ENCODE results near the gene MAPK7.

MAPK7 gene

DNA sequence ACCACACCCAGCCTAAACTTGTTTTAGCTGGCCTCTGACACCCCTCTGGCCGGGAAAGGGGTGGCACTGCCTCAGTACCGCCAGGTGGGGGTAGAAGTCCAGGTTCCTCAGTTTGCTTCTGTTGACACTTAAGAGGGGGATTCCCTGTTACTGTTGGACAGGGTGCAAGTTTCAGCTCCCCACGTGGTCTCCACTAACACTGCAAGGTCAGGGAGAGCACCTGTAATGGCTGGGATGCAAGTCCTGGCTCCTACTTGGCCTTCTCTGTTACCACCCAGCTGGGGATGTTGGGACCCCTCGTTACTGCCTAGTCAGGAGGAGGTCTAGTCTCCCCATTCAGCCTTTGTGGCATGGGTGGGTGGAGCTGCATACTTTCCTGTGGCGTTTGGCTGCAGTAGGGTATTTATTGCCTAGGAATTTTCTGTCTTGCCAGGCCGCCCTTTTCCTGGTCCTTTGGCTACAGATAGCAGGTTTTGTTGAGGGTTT is 19.3 kb downstream of the MAPK7 start:
- no peak for DNase-seq

DNA sequence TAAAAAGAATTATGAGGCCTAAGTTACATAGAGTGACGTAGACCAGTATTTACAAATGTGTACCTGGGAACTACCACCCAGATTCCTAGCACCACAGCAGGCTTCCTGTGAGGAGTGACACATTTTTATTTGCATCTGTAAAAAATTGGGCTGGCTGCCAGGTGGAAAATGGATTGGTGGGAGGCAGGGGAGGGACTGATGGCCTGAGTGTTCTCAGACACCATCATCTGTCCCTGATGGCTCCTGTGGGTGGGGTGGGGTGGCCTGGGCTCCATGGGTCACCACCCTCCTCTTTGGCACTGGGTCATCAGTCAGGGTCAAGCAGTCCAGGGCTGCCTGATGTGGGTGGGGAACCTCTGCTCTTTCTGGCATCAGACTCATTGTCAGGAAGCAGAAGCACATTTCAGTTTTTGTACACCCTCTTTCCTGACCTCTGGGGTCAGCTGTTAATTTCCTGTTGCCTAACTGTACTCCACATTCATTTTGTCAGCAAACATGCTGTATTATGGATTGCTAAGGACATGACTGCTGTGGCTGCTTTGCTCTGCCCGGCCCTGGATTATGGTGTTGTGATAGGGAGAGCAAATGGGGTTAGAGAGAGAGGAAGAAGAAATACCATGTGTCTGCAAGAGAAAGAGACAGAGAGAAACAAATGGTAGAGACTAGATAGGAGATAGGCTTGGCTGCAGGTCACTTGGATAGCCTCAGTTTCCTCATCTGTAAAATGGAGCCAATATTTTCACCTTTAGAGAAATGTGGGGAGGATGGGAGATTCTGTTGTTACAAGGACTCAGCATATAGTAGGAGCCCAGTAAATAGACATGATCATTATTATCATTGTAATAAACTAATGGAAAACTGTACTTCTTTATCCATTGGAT is 20.2 kb downstream of the MAPK7 start:
- no peak for DNase-seq

DNA sequence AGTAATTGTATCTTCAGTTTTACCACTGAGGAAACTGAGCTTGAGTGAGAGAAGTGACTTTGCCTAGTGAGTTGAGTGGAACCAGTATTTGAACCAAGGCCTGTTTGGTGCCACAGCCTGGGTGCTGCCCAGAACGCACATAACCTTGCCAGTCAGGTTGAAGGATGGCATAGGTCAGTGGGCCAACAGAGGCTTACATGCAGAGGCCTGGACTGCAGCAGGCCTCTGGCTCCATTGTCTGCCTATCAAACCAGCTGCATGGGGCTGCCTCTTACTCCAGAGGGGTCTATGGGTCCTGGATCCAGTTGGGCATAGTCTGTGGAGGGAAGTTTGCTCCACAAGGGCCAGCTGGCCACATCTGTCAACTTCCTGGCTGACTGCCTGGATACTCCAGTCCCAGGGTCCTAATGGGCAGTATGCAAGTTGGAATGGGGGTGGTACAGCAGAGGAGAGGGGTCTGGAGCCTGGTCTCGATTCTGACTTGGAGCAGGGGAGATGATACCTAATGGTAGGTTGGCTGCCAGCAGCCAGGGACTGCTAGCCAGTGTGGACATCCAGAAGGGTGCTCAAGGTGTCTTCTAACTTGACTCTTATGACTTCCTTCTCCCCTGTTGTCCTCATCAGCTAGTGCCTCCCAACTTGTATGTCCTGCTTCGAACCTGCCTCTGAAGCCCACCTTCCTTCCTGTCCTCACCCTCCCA is 21.6 kb downstream of the MAPK7 start:
- DNase-seq, result no peak

DNA sequence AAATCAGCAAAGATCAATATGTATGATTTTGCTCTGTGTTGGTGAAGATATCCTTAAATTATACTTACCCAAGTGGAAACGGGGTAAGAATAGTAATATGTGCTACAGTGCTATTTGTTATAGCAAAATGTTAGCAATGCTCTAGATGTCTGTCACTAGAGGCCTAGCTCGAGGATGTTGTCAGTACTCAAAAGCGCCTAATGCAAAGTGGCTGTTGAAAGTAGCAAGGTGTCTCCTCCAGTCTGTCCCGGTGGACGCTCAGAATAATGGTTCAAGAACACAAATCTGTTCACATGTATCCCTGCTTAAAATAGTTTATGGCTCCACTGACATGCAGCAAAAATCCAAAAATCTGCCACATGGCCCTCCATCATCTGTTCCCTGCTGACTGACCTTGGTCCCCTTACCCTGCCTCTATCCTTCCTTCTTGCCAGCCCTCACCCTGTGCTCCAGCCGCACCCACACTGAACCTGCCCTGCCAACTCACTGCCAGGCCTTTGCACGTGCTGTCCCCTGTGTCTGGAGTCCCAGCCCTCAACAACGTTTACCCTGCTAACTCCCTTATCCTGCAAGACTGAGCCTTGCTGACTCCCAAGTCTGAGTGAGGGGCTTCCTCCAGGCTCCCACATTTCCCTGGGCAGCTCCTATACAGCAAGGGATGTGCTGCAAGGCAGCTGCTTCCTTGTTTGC is 23.2 kb downstream of the MAPK7 start:
- DNase-seq, result no peak

DNA sequence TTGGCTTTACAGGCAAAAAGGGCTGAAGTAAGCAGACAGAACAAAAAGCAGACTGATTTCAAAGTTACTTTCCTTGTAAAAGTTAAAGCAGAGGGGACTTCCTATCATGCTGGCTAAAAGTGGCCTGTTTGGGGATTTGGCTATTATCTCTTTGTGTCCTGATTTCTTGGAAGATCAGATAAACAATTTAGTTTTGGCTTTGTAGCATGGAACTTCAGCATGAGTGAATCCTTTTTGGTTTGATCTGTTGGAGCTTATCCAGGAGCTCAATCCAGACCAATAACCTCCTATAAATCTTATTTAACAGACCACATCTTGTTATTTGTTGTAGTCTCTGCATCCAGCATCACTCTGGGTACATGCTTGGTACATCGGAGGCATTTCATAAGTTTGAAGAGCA is 23.9 kb downstream of the MAPK7 start:
- DNase-seq, result no peak

DNA sequence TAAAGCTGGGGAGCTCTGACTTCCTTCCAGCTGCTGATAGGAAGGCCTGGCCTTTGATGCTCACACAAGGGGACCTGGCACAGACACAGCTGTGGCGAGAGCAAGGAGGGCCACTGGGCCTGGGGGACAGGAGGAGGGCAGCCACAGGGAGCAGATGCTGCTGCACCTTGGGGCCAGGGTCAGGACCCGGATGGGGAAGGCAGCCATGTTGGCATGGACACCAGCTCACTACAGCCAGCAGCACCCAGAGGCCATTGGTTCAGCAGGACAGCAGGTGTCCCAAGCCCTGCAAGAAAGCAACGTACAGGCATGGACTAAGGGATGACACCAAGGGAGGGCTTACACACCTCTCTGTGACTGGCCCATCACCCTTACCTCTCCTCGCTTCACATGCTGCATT is 24.7 kb downstream of the MAPK7 start:
- no peak for DNase-seq

DNA sequence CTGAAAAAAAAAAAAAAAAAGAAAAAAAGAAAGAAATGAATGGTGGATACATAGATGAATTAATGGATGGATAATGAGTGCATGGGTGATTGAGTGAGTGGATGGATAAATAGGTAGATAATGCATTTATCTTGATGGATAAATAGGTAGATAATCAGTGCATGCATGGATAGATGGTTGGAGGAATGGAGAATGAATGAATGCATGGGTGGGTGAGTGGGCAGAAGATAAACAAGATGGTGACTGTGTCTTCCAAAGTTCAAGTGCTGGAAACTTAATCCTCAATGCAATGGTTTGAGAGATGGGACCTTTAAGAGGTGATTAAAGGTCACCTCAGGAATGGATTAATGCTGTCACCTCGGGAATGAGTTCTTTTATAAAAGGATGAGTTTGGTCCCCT is 26.0 kb downstream of the MAPK7 start:
- DNase-seq, result no peak

DNA sequence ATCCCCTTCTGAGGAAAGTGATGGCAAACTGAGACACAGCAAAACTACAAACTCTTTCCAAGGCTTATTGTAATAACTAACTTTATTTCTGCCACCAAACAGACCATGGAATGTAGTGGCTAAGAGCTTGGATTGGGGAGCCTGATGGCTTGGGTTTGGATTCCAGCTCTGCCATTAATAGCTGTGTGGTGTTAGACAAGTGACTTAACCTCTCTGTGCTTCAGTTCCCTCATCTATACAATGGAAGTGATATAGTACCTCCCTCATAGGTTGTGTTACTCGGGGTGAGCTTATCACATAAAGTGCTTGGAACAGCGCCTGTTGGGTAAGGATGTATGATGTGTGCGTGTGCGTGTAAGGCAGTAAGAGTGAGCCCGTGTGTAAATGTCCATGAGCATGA is 26.8 kb downstream of the MAPK7 start:
- DNase-seq, result no peak

DNA sequence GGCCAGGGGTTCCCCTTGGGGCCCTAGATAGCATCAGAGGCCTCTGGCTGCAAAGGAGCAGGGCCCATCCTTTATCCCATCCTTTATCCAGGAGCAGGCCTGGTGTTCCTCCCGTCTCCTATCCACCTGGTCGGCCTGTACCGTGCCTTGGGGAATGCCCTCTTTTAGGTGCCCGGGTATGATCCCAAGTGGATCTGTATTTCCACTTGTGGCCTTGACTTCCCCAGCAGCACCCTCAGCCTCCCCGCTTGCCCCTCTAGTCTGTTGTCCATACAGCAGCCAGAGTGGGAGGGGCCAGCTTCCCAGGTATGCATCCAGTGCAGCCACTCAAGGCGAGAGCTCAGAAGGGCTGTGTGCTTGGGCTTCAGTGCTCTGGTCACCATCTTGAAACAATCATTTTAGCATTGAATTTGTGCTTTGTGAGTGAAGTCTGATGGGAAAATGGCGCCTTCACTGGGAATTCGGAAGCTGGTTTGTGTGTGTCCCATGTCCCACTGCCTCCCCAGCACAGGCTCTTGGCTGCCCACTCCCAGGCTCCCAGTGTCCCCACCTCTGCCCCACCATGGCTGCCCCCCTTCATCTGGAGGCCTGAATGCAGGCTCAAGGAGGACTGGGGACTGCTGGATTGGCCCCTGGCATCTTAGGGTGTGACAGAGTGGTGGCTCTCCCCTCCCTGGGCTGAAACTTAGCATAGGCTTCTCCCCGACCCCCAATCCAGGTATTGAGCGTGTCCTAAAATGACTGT is 29.5 kb downstream of the MAPK7 start:
- no peak for DNase-seq

DNA sequence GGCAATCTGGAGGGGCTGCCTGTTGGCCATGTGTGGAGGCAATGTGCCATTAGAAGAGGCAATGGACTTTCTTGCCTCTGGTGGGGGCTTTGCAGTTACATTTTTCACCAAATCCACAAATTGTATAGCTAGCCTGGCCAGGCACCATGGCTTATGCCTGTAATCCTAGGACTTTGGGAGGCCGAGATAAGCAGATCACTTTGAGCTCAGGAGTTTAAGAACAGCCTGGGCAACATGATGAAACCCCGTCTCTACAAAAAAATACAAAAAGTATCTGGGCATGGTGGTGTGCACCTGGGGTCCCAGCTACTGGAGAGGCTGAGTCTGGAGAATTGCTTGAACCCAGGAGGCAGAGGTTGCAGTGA is 30.0 kb downstream of the MAPK7 start:
- no peak for DNase-seq

DNA sequence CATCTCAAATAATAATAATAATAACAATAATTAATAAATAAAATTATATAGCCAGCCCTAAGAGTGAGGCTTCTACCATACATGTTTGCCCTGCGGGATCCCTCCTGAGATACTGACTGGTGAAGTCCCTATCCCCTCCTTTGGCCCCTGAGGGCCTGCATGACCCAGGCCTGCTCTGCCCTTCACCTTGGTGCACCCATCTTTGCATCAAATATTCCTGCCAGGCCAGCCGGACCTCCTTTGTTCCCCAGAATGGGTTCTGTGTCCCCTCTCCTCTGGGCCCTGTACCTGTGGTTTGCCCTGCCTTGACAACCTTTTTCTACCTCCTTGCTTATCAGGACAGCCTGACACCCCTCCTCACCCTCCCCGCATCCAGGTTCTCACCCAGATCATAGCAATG is 30.8 kb downstream of the MAPK7 start:
- DNase-seq, result no peak

DNA sequence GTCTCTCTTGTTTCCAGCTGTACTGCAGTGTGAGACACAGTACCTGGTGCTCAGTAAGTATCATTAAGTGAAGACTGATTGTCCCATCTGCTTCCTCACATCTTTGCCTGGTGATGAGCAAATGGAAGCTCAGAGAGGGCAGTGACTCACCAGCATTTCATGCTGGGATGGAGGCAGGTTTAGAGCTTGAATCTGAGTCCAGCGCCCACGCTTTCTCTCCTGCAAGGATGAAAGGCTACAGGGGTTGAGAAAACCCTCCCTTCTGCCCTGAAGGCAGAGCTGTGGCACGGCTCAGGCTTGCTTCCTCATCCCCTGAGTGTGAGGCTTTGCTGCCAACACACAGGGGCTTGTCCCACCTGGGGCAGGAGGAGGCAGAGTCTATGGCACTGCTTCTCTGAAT is 31.2 kb downstream of the MAPK7 start:
- peak in 21 of 56 donors; percentile 11 to 79 (median 46) for DNase-seq

DNA sequence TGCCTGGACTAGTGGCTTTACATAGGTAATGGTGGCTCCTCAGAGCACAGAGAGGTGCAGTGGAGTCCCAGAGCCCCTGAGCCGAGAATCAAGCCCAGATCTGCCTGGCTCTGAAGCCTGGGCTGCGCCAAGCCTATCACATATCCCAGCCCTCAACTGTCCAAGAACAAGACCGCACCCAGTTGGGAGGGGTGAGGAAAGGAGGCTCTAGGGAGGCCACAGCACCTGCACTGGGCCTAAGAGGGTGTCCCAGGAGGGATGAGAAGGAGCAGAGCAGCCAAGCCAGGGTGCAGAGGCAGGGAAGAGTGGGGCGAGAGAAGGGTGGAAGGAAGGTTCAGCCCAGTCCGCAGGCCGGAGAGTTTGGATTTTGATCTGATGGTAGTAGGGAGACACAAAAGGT is 31.8 kb downstream of the MAPK7 start:
- DNase-seq, result no peak

DNA sequence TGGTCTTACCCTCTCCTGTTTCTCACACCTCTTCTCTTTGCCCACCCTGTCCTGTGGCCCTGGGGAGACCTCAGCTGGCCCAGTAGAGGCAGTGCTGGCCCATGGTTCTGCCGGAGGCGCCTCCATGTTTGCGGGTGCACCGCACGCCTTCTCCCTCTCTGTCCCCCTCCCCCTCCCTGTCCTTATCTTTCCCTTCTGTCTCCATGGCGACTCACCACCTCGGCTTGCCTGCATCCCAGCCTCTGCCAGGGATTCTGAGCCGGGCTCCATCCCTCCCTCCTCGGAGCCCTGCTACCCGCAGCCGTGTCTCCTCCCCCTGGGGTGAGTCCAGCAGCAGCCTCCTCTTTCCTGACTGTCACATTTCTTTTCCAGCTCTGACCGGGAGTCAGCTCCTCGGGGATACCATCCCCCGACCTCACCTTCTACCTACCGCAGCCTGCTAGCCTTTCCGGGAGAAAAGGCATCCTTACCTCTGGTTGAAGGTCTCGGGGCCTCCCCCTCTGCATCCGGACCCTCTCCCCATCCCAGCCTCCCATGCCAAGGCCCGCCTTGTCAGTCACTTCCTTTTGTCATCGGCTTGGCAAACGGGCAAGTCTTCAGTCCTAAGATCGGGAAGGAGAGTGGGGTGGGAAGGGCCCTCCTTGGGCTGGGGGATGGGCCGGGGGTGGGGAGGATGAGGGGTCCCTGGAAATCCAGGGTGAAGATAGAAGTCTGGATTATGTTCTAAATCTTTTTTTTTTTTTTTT is 32.8 kb downstream of the MAPK7 start, which contains the start of gene RNF112:
Gene RNF112 (plus strand): TSS at position 358 of the 746 bp plus-strand sequence. CDS start 177 bp downstream, at position 535.
- DNase-seq, result peak in 47 of 56 donors; percentile 11 to 82 (median 51)

DNA sequence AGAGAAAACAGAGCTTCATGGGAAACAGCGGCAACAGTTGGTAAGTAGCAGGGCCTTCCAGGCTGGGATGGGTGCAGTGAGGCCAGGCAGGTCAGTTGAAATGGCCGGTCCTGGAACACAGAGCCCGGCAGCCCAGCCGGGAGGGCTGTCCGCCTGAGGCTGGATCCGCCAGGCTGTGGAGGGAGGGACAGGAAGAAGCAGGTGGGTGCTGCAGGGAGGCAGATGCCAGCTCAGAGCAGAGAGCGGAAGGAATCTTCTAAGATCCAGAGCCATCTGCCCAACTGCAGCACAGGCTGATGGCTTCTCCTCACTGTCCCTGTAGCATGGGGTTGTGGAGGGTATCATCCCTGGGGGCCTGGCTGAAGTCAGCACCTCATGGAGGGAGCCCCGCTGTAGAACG is 33.3 kb downstream of the MAPK7 start:
- peak in 15 of 56 donors; percentile 7 to 54 (median 20) for DNase-seq

DNA sequence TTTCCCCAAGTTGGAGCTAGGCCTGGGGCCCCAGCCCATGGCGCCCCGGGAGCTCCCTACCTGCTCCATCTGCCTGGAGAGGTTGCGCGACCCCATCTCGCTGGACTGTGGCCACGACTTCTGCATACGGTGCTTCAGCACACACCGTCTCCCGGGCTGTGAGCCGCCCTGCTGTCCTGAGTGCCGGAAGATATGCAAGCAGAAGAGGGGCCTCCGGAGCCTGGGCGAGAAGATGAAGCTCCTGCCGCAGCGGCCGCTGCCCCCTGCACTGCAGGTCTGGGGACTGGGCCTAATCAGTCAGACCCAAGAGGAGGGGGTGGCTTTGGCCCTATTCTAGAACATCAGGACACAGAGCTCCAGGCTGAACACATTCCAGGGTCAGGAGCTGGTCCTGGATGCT is 34.2 kb downstream of the MAPK7 start:
- DNase-seq, result no peak

DNA sequence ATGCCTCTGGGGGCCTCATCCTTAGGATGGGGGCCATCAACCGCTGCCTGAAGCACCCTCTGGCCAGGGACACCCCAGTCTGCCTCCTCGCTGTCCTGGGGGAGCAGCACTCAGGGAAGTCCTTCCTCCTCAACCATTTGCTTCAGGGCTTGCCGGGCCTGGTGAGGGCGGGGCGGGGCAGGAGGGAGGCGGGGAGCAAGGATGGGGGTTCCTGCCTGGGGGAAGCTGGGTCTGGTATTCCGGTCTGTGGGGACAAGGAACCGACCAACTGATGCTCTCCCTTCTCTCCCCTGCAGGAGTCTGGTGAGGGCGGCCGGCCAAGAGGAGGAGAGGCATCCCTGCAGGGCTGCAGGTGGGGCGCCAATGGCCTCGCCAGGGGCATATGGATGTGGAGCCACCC is 34.7 kb downstream of the MAPK7 start:
- DNase-seq, result no peak

DNA sequence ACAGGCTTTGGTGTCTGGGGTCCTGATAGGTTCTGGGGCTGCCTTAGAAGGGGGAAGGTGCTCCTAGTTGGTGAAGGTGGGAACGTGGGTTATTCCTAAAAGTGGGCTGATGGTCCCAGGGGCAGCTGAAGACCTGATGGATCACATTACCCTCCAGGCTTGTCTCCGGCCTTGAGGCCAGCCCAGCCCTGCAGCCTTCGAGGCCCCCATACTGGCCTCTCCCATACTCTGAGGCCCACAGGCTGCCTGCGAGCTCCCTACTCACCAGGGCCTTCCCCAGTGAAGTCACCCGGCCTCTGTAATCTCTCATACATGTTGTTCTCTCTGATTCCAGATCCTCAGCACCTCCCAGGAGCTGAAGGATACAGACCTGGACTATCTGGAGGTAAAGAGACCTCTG is 35.5 kb downstream of the MAPK7 start:
- DNase-seq, result no peak

DNA sequence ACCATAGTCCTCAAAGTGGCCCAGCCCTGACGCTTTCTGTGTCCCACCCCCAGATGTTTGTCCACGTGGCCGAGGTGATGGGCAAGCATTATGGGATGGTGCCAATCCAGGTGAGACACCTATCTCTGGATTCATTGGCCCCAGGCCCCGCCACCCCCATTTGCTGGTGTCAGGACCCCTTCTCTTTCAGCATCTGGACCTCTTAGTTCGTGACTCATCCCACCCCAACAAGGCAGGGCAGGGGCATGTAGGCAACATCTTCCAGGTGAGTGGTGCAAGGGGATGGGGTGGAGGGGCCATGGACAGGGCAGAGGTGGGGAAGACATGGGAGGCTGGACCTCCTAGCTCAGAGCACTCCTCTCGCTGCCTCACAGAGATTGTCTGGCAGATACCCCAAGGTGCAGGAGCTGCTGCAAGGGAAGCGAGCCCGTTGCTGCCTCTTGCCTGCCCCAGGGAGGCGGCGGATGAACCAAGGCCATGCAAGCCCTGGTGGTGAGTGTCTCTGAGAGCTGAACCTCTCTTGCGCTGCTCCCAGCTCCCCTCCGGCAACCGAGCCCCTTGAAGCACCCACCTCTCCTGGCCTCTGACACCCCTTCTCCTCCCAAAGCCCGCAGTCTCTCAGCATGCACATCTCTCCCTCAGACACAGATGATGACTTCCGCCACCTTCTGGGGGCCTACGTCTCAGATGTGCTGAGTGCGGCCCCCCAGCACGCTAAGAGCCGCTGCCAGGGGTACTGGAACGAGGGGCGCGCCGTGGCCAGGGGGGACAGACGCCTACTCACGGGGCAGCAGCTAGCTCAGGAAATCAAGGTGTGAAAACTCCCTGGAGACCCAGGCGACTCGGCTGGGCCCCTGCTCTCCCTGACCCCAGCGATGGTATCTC is 36.3 kb downstream of the MAPK7 start:
- no peak for DNase-seq
